Mesothelial cell of epicardium (in vitro differentiated cells): ENCODE data around the gene GHDC. TPM values are rescaled to one million over a fixed set of nuclear protein-coding genes. Genes with fewer than 3 reads are reported as not detected.
A peak's percentile ranks its signal among the peaks of the same experiment; 100 is the strongest.
"Not testable (repeated sequence)": the region's sequence is repeated elsewhere in the genome, so short reads cannot be mapped to it uniquely, and the experiment has no call there.

Experiments used
- DNase-seq, 2 experiments: peaks; one replicate each; pipeline ENCODE4 v3.0.0; 2021; ENCODE audit warnings: low spot score in 2 of 2; ENCODE audit not compliant: unreplicated experiment in 2 of 2
- H3K27ac Mint-ChIP-seq: 2 replicates; pipeline ENCODE4 v1.8.0; 2021; ENCODE audit warnings: mixed read lengths
- H3K27me3 Mint-ChIP-seq: 2 replicates; pipeline ENCODE4 v1.8.0; 2021; ENCODE audit warnings: low read depth, mixed read lengths
- H3K36me3 Mint-ChIP-seq: 2 replicates; pipeline ENCODE4 v1.8.0; 2021; ENCODE audit warnings: mixed read lengths
- H3K4me1 Mint-ChIP-seq: 2 replicates; pipeline ENCODE4 v1.8.0; 2021; ENCODE audit warnings: mixed read lengths
- H3K4me3 Mint-ChIP-seq: 2 replicates; pipeline ENCODE4 v1.8.0; 2021; ENCODE audit warnings: mild to moderate bottlenecking, moderate library complexity, mixed read lengths
- H3K9me3 Mint-ChIP-seq: 2 replicates; pipeline ENCODE4 v1.8.0; 2021; ENCODE audit warnings: mixed read lengths
- CTCF ChIP-seq: fragments of 200-600 bp; sonication (generic); IDR thresholded peaks from one replicate; pipeline ENCODE4 v1.5.0; 2021; ENCODE audit warnings: antibody characterized with exemption; ENCODE audit not compliant: unreplicated experiment
- total RNA-seq: library from RNA; stranded (reverse); gene quantifications from 3 replicates; pipeline ENCODE4 v1.2.1, GENCODE V29; 2021

Gene GHDC
- total RNA-seq, 1 donor from 2014 or later: 9.2 TPM

- TF ChIP-seq CTCF: no peak
- Mint-ChIP-seq H3K4me1 (peaks cover 22% of the 10 kb centered on the region), H3K4me3 (peak overlapping the region; percentile 82), H3K27ac (peak overlapping the region; percentile 91), H3K9me3 (no peaks in the 10 kb centered on the region), H3K36me3 (no peaks in the 10 kb centered on the region), H3K27me3 (no peaks in the 10 kb centered on the region)
- DNase-seq: no peak
Observed at GRCh38 chr17:42153919-42154742, 40.2 kb downstream of the GHDC start.

- no peak for TF ChIP-seq CTCF
- H3K9me3 Mint-ChIP-seq: no peaks in the 10 kb centered on the region
- no peak overlapping the region for H3K4me3 Mint-ChIP-seq
- no peaks in the 10 kb centered on the region for H3K27me3 Mint-ChIP-seq
- H3K36me3 Mint-ChIP-seq: peaks cover 2% of the 10 kb centered on the region
- no peak overlapping the region for H3K27ac Mint-ChIP-seq
- H3K4me1 Mint-ChIP-seq: peaks cover 11% of the 10 kb centered on the region
- DNase-seq: no peak
Observed at GRCh38 chr17:42146911-42147607, 47.2 kb downstream of the GHDC start.

- not testable (repeated sequence) for H3K9me3 Mint-ChIP-seq, H3K27me3 Mint-ChIP-seq, H3K36me3 Mint-ChIP-seq, H3K4me3 Mint-ChIP-seq, DNase-seq
- Mint-ChIP-seq H3K27ac (peak overlapping the region; percentile 73), H3K4me1 (peaks cover 17% of the 10 kb centered on the region)
Observed at GRCh38 chr17:42143138-42143537, 51.2 kb downstream of the GHDC start.

- no peaks in the 10 kb centered on the region for H3K27me3 Mint-ChIP-seq
- peak overlapping the region; percentile 73 for H3K27ac Mint-ChIP-seq
- DNase-seq: no peak
- H3K4me1 Mint-ChIP-seq: peaks cover 17% of the 10 kb centered on the region
- no peaks in the 10 kb centered on the region for H3K9me3 Mint-ChIP-seq
- no peak overlapping the region for H3K4me3 Mint-ChIP-seq
- no peak for TF ChIP-seq CTCF
- H3K36me3 Mint-ChIP-seq: peaks cover 5% of the 10 kb centered on the region
Observed at GRCh38 chr17:42142371-42142896, 51.9 kb downstream of the GHDC start.

- no peaks in the 10 kb centered on the region for H3K9me3 Mint-ChIP-seq
- peaks cover 5% of the 10 kb centered on the region for H3K36me3 Mint-ChIP-seq
- H3K4me1 Mint-ChIP-seq: peaks cover 17% of the 10 kb centered on the region
- no peak for DNase-seq
- no peak overlapping the region for H3K27ac Mint-ChIP-seq
- TF ChIP-seq CTCF: no peak
- no peaks in the 10 kb centered on the region for H3K27me3 Mint-ChIP-seq
- H3K4me3 Mint-ChIP-seq: no peak overlapping the region
Observed at GRCh38 chr17:42141382-42141781, 52.9 kb downstream of the GHDC start.

- not testable (repeated sequence) for H3K36me3 Mint-ChIP-seq, H3K9me3 Mint-ChIP-seq, DNase-seq, H3K27me3 Mint-ChIP-seq, H3K27ac Mint-ChIP-seq, H3K4me3 Mint-ChIP-seq
- H3K4me1 Mint-ChIP-seq: peaks cover 20% of the 10 kb centered on the region
Observed at GRCh38 chr17:42140690-42141089, 53.6 kb downstream of the GHDC start.

Other genes with a start within 250 kb of the GHDC start
- 67.6 to 70.2 TPM (median 68.1 TPM) in 3 replicates for gene CNP, start 227.7 kb downstream of the GHDC start, total RNA-seq
- gene DNAJC7, start 177.1 kb downstream of the GHDC start, total RNA-seq: 97.2 to 103 TPM (median 97.7 TPM) in 3 replicates
- 47.2 to 49.6 TPM (median 48.1 TPM) in 3 replicates for gene NKIRAS2, start 174.4 kb downstream of the GHDC start, total RNA-seq
- 4.1 to 5.1 TPM (median 4.4 TPM) in 3 replicates for gene C17orf113, start 143.9 kb downstream of the GHDC start, total RNA-seq
- 2.2 to 2.9 TPM (median 2.5 TPM) in 3 replicates for gene ZNF385C, start 96.0 kb downstream of the GHDC start, total RNA-seq
- 10.5 to 11.6 TPM (median 11.3 TPM) in 3 replicates for gene DHX58, start 81.8 kb downstream of the GHDC start, total RNA-seq
- gene KAT2A, start 73.1 kb downstream of the GHDC start, total RNA-seq: 86.2 to 87.5 TPM (median 86.4 TPM) in 3 replicates
- gene HSPB9, start 71.7 kb downstream of the GHDC start, total RNA-seq: 0.18 TPM in 1 of 3 replicates, not detected in the others
- 71.2 to 78.2 TPM (median 73.2 TPM) in 3 replicates for gene RAB5C, start 39.5 kb downstream of the GHDC start, total RNA-seq
- 0.11 to 0.25 TPM (median 0.18 TPM) in 3 replicates for gene KCNH4, start 13.4 kb downstream of the GHDC start, total RNA-seq
- gene HCRT, start 9.0 kb downstream of the GHDC start, total RNA-seq: not detected in 3 replicates
- 47.7 to 52.3 TPM (median 50.6 TPM) in 3 replicates for gene STAT5B, start 81.9 kb upstream of the GHDC start, total RNA-seq
- 9.5 to 11.7 TPM (median 11.2 TPM) in 3 replicates for gene STAT5A, start 94.0 kb upstream of the GHDC start, total RNA-seq
- gene STAT3, start 193.9 kb upstream of the GHDC start, total RNA-seq: 118 to 129 TPM (median 119 TPM) in 3 replicates
- 53.3 to 54.3 TPM (median 53.9 TPM) in 3 replicates for gene CAVIN1, start 228.8 kb upstream of the GHDC start, total RNA-seq